ENCODE data around the gene DIP2A.
"Not testable (repeated sequence)": the region's sequence is repeated elsewhere in the genome, so short reads cannot be mapped to it uniquely, and the experiment has no call there.

The DIP2A gene

DNA sequence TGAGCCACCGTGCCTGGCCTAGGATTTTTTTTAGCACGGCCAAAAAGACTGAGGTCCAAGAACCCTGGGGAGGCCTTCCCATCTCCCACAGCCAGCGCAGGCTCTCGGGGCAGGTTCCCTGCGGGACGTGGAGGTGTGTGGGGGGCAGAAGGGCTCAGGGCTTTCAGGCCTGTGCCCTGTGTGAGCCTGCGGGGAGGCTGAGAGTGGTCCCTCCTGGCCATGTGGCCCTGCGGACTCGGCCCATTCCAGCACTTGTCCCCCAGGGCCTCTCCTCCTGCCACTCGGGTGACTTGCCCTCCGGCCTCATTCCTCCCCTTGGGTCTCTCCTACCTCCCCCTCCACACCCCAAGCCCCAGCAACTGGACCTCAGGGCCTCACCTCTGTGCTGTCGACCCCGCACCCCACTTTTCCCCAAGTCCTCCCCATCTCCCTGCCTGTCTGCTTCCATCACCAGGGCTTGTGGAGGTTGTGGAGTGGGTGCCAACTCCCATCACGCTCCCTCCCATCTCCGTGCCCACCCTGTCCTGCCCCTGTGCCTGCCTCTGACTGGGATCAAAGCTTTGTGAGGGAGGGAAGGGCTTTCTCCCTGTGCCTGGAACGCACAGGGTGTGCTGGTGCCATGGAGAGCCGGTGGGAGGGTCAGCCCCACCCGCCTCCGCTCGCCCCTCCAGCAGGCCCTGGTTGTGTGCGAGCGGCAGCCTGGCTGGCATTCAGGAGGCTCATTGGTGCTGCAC is 32.2 kb upstream of the DIP2A start:
- no peak for DNase-seq

DNA sequence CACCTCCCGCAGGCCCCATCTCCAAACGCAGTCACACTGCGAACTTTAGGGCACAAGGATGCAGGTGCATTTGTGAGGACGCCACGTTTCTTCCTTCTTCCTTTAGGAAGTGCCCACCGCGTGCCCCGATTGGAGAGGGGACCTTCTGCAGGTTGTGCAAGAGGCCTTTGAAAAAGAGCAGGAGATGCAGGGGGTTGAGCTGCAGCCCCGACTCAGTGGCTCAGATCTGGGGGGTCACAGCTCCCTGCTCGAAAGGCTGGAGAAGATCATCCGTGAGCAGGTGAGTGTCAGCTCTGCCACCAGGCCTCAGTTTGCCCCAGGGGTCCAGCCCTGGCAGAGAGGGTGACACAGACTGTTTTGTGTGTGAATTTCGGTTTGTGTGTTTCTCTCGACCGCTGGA is 31.2 kb upstream of the DIP2A start:
- no peak for DNase-seq

- no peak for DNase-seq
These were observed 30.4 kb upstream of the DIP2A start for GRCh38 chr21:46428286-46428685.

DNA sequence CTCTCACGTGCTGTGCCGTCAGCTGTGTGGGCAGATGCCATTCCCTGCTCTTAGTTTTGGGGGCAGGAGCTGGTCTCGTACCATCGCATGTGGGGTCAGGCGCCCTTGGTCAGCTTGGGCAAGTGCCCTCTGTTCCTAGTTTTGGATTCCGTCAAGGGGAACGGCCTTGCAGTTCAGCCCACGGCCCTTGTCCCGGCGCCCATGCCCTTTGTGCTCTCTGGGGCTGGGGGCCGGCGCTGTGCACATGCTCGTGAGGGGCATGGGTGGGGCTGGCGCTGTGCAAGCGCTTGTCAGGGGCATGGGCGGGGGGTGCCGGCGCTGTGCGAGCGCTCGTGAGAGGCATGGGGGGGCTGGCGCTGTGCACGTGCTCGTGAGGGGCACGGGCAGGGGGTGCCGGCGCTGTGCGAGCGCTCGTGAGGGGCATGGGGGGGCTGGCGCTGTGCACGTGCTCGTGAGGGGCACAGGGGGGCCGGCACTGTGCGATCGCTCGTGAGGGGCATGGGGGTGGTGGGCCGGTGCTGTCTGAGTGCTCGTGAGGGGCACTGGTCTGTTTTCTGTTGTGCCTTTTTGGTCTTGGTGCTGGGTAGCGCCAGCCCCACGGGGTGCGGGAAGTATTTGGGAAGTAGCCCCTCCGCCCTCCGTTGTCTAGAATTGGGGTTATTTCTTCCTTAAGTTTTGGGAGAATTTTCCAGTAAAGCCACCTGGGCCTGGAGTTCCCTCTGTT is 29.5 kb upstream of the DIP2A start:
- DNase-seq = no peak

DNA sequence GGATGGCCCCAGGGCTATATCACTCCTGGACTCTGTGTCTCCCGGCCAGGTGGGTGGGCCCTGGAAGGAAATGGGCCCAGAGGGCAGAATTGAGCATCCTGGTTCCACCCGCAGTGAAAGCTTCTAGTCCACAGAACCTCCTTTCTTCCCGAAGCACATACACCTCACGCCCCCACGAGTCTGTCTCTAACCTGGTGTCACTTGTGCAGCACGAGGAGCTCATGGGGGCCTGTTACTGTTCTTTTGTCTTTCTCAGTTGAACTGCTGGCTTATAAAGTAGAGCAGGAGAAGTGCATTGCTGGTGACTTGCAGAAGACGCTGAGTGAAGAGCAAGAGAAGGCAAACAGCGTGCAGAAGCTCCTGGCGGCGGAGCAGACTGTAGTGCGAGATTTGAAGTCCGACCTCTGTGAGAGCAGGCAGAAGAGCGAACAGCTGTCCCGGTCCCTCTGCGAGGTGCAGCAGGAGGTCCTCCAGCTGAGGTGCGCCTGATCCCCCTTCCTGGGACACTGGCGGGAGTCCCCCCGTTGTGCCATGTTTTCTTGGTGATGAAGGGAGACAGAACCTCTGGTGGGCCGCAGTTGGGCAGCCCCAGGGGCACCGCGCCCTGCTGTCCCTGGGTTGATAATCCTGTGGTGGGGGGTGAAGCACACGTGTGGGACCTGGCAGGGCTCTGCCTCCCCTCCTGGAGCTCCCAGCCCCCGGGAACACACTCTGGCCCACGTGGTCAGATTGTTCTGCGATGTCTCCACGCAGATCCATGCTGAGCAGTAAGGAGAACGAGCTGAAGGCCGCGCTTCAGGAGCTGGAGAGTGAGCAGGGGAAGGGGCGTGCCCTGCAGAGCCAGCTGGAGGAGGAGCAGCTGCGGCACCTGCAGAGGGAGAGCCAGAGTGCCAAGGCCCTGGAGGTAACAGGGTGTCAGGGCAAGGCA is 28.7 kb upstream of the DIP2A start:
- no peak for DNase-seq

- DNase-seq = no peak
These were observed 27.2 kb upstream of the DIP2A start for GRCh38 chr21:46431448-46431847.

DNA sequence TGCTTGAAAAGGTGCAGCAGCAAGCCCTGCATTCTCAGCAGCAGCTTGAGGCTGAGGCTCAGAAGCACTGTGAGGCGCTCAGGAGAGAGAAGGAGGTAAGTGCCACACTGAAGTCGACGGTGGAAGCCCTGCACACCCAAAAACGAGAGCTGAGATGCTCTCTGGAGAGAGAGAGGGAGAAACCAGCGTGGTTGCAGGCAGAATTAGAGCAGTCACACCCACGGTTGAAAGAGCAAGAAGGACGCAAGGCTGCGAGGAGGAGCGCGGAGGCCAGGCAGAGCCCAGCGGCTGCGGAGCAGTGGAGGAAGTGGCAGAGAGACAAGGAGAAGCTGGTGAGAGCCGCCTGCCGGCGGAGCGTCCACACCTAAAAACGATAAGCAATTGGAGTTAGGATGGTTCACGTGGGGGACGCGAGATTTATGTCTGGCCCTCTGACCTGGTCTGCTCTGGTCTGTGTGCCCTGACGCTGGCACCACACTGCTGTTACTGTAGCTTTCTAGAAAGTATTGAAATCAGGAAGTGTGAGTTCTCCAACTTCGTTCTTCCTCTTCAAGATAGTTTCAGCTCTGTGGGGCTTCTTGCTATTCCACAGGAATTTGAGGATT is 26.7 kb upstream of the DIP2A start:
- DNase-seq = no peak

DNA sequence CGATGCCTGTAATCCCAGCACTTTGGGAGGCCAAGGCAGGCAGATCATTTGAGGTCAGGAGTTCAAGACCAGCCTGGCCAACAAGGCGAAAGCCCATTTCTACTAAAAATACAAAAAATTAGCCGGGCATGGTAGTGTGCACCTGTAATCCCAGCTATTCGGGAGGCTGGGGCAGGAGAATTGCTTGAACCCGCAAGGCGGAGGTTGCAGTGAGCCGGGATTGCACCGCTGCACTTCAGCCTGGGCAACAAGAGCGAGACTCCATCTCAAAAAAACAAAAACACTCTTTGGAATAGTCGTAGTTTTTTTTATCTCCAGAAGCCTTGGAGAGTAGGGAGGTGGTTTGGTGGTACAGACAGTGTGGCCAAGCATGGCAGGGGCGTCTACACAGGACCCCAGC is 25.6 kb upstream of the DIP2A start:
- DNase-seq = not testable (repeated sequence)

DNA sequence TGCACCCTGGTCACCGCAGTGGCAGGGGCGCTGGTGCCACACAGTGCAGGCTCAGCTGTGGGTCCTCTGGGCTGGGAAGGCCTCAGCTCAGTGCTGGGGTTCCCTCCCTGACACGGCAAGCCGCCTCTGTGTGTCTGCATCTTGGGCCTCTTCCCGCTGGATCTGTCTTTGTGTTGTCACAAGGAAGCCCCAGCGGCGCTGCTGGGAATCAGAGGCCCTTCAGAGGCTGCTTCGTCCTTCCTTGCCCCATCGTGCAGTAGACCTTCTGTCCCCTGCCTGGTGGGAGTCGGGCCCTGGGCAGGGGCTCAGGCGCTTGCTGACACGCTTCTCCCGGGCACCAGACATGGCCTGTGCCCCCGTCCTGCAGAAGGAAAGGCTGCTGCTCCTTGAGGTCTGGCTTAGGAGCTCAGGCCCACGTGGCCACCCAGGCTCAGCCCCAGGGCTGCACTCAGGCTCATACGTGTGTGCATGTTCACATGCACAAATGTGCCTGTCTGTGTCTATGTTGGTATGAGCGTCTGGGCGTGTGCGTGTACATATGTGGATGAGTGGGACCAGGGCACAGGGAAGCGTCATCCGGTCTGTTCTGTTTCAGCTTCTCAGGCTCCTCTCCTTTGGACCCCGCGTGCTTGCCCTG is 24.3 kb upstream of the DIP2A start:
- no peak for DNase-seq

DNA sequence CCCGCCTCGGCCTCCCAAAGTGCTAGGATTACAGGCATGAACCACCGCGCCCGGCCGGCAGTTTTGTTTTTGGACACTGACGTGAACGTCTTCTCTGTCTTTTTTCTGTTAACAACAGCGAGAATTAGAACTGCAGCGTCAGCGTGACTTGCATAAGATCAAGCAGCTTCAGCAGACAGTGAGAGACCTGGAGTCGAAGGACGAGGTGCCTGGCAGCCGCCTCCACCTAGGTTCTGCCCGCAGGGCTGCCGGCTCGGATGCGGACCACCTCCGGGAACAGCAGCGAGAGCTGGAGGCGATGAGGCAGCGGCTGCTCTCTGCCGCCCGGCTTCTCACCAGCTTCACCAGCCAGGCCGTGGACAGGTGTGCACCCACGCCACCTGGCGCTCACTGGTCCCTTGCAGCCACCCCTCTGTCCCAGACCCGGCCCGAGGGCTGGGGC is 22.9 kb upstream of the DIP2A start:
- no peak for DNase-seq

DNA sequence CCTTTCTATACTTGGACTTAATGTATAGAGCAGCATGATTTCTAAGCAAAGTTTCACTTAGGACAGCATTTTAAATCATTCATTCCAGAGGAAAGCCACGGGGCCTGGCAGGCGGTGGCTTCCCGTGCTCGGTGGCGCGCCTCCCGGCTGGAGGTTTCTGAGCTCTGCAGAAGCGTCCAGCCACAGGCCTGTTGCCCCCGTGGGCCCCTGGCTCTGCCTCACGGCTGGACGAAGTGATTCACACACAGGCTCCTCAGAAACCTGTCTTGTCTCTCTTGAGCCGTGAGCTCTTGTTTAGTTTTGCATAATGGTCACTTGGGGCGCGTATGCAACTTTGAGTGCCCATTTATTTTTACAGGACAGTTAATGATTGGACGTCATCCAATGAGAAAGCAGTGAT is 22.1 kb upstream of the DIP2A start:
- no peak for DNase-seq

- DNase-seq = no peak
These were observed 21.6 kb upstream of the DIP2A start for GRCh38 chr21:46437096-46437498.

GRCh38 chr21:46437511-46437910 is 21.2 kb upstream of the DIP2A start:
- DNase-seq = no peak

DNA sequence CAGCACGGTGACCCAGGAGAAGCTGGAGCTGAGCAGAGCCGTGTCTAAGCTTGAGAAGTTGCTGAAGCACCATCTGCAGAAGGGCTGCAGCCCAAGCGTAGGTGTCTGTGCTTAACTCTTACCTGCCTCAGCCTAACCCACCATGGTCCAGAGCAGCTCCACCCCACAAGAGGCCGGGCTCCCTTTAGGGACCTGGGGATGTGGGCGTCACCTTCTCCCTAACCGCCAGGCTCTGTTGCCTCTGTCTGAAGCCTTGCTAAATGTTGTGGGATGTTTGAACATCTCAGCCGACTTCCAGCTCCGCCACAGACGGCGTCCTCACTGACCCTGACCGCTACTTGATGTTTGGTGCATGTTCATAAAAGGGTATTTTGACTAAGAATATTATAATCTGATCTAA is 20.4 kb upstream of the DIP2A start:
- no peak for DNase-seq

GRCh38 chr21:46439906-46440305 is 18.8 kb upstream of the DIP2A start:
- DNase-seq = no peak

- no peak for DNase-seq
These were observed 17.4 kb upstream of the DIP2A start for GRCh38 chr21:46441331-46441730.

- DNase-seq = no peak
These were observed 16.7 kb upstream of the DIP2A start for GRCh38 chr21:46441961-46442498.

DNA sequence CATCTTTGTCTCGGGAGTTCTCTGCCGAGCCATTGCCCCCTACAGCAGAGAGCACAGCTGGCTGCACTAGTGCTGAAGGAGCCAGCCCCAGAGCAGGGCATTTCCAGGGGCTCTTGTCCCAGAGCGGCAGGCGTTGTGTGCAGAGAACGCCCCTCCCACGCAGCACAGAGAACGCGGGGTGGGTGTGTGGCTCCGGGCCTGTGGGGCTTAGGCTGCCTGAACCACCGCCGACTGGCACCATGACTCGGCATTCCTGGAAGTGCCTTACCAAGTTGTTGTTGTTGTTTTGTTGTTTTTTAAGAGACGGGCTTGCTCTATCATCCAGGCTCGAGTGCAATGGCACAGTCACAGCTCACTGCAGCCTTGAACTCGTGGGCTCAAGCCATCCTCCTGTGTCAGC is 15.8 kb upstream of the DIP2A start:
- DNase-seq = no peak

DNA sequence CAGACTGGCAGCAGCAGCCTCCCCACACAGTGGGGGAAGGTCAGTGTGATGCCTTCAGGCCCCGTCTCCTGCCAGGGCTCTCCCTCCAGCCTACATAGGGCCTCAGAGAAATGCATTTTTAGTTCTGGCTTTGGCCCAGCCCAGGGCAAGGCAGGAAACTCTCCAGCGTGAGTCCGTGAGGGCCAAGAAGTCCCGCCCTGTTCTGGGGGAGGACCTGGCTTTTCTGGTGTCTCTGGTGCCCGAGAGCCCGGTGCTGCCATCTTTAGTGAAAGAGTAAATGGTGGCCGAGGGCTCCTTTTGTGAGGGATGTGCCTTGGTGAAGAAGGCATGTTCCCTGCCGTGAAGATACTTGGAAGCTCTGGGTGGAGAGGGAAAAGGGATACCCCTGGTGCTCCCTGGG is 14.8 kb upstream of the DIP2A start:
- no peak for DNase-seq

GRCh38 chr21:46448108-46448507 is 10.6 kb upstream of the DIP2A start:
- DNase-seq = no peak

GRCh38 chr21:46448855-46449254 is 9.8 kb upstream of the DIP2A start:
- DNase-seq = not testable (repeated sequence)

DNA sequence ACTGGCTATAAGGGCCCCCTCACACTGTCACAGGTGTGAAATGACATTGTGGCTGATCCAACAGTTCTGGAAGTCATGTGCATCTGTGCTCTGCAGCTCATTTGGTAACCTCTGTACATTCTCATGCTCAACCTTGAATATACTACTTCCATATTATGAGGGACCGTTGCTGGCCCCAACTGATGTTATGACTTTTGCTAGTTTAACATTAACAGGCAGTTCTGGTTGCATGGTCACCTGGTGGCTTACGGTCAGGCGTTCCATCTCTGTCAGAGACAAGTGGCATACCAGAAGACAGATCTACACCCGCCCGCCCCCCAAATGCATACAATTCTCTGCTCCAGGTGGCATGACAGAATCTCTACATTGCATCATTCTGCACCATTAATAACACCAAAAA is 6.0 kb upstream of the DIP2A start:
- DNase-seq = no peak

Measured in NCI-H510A treated with DMSO at 0.1 percent for 48 hours (cell line).